Bronchial epithelial cell (primary cell): Measurements from ENCODE around the gene DCD. TPM values are rescaled to one million over a fixed set of nuclear protein-coding genes. Genes with fewer than 3 reads are reported as not detected.

Source experiments
- DNase-seq: peaks from one replicate; pipeline ENCODE4 v3.0.0-alpha.2; 2010; ENCODE audit warnings: low read depth
- FAIRE-seq: peaks from 2 replicates; lab custom pipeline; 2011; peaks lifted over from hg19 to GRCh38; lab: Jason Lieb, UNC
- H3K27me3 ChIP-seq: 2 replicates; pipeline ENCODE4 v1.5.1; 2011; ENCODE audit warnings: low read length; ENCODE audit not compliant: control insufficient read depth, insufficient read depth
- H3K36me3 ChIP-seq: 2 replicates; pipeline ENCODE4 v1.5.1; 2011; ENCODE audit warnings: low read length; ENCODE audit not compliant: control insufficient read depth, insufficient read depth
- H3K4me3 ChIP-seq: 2 replicates; pipeline ENCODE4 v1.5.1; 2011; ENCODE audit warnings: mild to moderate bottlenecking, low read depth, low read length, control low read depth
- CTCF ChIP-seq: IDR thresholded peaks from 2 replicates; pipeline ENCODE4 v1.5.1; 2011; ENCODE audit warnings: mild to moderate bottlenecking, moderate library complexity, low read length, control low read depth, inconsistent platforms; ENCODE audit not compliant: insufficient read depth, severe bottlenecking
- total RNA-seq: library from RNA; depleted of rRNA; stranded (reverse); fragments of >200 nt; gene quantifications from 2 replicates; pipeline ENCODE4 v1.2.1, GENCODE V29; 2014

DCD gene
- total RNA-seq, 1 donor from 2014 or later, result not detected

- DNase-seq, result no peak
- Histone ChIP-seq H3K4me3 (no peak overlapping the region), H3K27me3 (no peaks in the 10 kb centered on the region), H3K36me3 (no peaks in the 10 kb centered on the region)
- no peak for TF ChIP-seq CTCF
- FAIRE-seq, result no peak
Measured at GRCh38 chr12:54612225-54612750, 35.9 kb downstream of the DCD start.

DNA sequence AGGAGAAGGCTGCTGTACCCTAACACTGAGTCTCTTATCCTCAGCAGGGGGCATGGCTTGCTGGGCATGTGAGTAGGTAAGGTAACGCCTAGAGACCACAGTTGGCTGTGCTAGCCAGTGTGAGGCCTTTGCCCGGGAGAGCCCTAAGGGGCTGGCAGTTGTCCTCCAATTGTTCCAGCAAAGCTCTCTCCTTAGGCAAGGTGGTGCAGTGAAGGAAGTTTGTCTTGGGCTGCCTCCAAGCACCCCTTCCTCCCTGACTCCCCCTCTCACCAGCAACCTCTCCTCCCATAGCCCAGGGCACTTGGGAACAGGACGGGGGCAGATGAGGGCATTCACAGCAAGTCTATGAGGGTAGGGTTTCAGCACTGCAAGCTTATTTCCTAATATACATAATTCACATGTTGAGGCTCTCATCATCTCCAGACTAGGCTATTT is 36.4 kb downstream of the DCD start:
- H3K36me3 ChIP-seq, result no peaks in the 10 kb centered on the region
- no peak for DNase-seq
- no peaks in the 10 kb centered on the region for H3K27me3 ChIP-seq
- TF ChIP-seq CTCF, result no peak
- H3K4me3 ChIP-seq, result no peak overlapping the region
- FAIRE-seq, result no peak

DNA sequence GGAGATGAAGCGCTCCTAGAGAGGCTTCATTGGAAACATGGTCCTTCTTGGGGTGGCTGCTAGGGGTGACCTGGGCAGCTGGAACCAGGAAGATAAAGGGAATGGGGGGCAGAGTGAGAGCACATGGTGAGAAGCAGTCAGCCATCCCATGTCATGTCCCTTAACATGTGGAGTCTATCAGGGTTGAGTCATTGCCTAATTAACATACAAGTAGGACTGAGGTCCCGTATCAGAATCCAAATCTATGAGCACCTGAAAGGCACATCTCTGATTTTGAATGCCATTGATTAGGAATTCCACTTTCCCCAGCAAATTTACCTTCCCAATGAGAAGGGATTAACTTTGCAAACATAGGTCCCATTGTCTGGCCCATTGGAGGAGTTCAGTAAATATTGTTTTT is 39.4 kb downstream of the DCD start:
- TF ChIP-seq CTCF, result no peak
- H3K4me3 ChIP-seq, result no peak overlapping the region
- no peak for FAIRE-seq
- no peaks in the 10 kb centered on the region for H3K27me3 ChIP-seq
- DNase-seq, result no peak
- H3K36me3 ChIP-seq, result no peaks in the 10 kb centered on the region

- FAIRE-seq, result no peak
- no peak overlapping the region for H3K4me3 ChIP-seq
Measured at GRCh38 chr12:54608156-54608555, 40.0 kb downstream of the DCD start.

DNA sequence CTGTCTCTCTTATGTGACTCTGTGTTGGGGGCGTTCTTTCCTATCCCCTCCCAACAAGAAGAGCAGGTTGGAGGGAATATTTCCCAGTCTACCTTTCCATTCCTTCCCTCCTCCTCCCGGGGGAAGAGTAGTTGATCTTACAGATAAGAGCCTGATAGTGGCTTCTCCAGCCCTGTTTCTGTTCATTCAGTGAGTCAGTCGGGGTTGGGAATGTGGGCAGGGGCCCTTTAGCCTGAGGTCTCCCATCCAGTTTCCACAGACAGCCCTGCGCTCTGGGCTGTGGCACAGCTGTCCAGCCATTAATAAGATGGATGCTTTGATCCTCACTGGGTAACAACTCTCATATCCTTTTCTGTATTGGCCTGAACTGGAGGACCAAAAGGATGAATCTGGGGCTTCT is 41.6 kb downstream of the DCD start:
- FAIRE-seq, result no peak

More at GRCh38 chr12:54608156-54608555, 40.0 kb downstream of the DCD start:
- Histone ChIP-seq H3K36me3 (no peaks in the 10 kb centered on the region), H3K27me3 (no peaks in the 10 kb centered on the region)
- no peak for TF ChIP-seq CTCF
- no peak for DNase-seq

More for the DNA sequence above, 41.6 kb downstream of the DCD start:
- TF ChIP-seq CTCF, result no peak
- Histone ChIP-seq H3K27me3 (no peaks in the 10 kb centered on the region), H3K36me3 (no peaks in the 10 kb centered on the region), H3K4me3 (no peak overlapping the region)
- no peak for DNase-seq
